LNCAP (cell line): ENCODE measurements around the gene FAR2.

Source experiments
- CTCF ChIP-seq: fragments of 450-650 bp; IDR thresholded peaks from 2 replicates; pipeline ENCODE4 v1.5.1; 2017; ENCODE audit warnings: mild to moderate bottlenecking

The FAR2 gene

GRCh38 chr12:29148596-29148910 is 525 bp upstream of the FAR2 start:
- no peak for TF ChIP-seq CTCF

- no peak for TF ChIP-seq CTCF
Observed at GRCh38 chr12:29149691-29150281, 708 bp downstream of the FAR2 start.

- no peak for TF ChIP-seq CTCF
Observed at GRCh38 chr12:29150462-29150861, 1.4 kb downstream of the FAR2 start.

- TF ChIP-seq CTCF: no peak
Observed at GRCh38 chr12:29152223-29152868, 3.3 kb downstream of the FAR2 start.

GRCh38 chr12:29152981-29153630 is 4.0 kb downstream of the FAR2 start:
- TF ChIP-seq CTCF: no peak

- no peak for TF ChIP-seq CTCF
Observed at GRCh38 chr12:29155079-29155478, 6.0 kb downstream of the FAR2 start.

- TF ChIP-seq CTCF: no peak
Observed at GRCh38 chr12:29157486-29157946, 8.4 kb downstream of the FAR2 start.
